ENCODE results near the gene RAB40B.
A peak's percentile ranks its signal among the peaks of the same experiment; 100 is the strongest.

RAB40B gene

DNA sequence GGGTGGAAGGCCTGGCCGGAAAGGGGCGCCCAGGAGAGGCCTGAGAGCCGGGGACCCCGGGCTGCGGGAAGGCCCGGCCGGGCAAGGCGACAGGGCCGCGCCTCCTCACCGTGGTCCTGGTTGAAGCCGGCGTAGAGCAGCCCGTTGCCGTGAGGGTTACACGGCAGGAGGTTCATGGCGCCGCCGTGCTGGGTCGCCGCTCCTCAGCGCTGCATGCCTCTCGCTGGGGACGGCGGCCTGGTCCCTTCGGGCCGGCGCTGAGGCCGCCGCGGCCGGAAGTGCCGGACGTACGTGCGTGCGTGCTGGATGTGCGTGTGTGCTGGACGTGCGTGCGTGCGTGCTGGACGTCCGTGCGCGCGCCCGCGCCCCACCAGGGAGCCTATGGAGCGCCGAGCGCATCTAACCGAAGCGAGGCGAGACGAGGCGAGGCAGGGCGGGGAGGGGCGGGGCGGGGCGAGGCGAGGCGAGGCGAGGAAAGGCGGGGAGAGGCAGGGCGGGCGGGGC lies 50.3 kb downstream of the RAB40B start, which contains the start of gene WDR45B:
Gene WDR45B (minus strand): TSS at position 280 of the 504 bp plus-strand sequence. CDS start 104 bp downstream, at position 176.
- peak; percentile 94 to 95 for DNase-seq

DNA sequence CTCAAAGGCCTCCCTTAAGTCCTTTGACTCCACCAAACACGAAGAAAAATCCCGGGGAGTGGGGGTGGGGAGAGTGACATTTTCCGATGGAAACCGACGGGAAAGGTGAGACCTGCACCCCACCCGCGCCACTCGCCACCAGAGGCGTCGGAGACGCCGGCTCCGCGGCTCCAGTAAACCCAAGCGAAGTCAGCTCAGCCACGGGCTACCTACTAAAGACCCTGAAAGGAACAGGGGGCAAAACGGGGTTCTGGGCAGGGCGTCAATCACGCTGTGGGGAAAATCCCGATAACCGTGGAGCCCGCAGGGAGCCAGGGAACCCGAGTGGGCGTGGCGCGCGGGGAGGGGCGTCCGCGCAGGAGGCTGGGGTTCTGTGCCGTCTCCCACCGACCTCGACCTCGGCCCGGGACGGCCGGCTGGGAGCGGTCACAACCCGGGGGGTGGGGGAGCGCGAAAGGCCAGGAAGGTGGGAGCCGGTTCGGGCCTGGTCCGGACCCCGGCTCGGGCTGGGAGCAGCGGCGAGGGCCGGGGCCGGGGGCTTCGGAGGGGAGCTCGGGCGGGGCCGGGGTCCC lies 50.8 kb downstream of the RAB40B start:
- DNase-seq, result peak; percentile 33 to 48

DNA sequence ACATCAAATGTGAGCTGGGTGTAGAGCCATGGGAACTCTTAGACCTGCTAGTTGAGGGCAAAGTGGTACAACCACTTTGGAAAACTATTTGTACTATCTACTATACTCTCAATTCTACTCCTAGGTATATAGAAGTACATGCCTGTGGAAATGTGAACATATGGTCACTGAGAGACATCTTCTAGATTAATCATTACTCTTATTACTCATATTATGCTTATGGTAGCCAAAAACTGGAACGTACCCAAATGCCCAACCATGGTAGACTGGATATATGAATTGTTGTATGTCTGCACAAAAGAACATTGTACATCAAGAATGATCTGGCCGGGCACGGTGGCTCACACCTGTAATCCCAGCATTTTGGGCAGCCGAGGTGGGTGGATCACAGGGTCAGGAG lies 53.0 kb downstream of the RAB40B start:
- DNase-seq, result no peak

DNA sequence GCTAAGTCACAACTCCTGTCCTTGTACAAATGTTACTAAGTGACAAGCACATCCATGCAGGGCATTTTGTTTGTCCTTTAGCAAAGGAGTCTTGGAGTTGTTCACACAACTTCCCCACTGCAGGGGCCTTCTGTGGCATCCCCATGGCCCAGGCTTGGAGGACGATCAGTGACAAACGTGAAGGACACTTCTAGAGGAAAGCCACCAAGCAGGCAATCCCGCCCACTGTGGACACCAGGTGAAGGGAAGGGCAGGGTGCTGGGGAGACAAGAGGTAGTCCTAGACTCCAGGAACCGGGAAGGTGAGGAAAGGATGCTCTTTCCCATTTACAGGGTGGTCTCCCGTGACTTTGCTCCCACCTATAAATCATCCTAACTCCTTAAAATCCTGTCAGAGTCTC lies 54.4 kb downstream of the RAB40B start:
- no peak for DNase-seq

DNA sequence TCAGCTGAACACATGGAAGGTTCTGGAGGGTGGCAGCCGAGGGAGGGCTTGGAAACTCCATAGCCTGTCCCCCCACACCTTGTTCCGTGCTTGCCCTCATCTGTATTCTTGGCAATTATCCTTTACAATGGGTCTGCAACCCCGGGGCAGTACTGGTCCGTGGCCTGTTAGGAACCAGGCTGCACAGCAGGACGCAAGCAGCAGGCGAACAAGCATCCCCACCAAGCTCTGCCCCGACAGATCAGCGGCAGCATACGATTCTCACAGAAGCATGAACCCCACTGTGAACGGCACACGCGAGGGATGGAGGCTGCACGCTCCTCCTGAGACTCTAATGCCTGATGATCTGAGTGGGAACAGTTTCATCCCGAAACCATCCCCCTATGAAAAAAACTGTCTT lies 56.5 kb downstream of the RAB40B start:
- no peak for DNase-seq

DNA sequence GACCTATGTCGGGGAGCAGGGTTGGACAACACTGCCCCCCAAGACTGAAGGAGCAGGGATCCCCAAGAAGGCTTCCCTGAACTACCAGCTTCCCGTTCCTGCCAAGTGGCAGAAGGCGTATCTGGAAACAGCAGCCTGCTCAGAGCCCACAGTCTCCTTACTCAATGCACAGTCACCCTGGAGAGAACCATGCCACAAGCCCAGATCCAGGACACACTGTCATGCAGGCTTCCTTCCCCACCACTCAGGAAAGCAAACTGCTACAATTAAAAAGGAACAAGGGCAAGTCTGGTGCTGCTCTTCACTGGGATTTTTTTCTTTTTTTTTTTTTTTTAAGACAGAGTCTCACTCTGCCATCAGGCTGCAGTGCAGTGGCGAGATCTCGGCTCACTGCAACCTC lies 58.5 kb downstream of the RAB40B start:
- peak; percentile 27 to 60 for DNase-seq

DNA sequence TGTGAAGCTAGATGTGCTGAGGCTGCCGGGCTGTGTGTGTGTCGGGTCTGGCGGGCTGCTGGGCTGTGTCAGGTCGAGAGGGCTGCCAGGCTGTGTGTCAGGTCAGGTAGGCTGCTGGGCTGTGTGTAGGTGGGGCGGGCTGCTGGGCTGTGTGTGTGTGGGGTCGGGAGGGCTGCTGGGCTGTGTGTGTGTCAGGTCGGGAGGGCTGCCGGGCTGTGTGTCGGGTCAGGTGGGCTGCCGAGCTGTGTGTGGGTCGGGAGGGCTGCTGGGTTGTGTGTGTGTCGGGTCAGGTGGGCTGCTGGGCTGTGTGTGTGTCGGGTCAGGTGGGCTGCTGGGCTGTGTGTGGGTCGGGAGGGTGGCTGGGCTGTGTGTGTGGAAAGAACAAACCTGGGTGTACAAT lies 58.9 kb downstream of the RAB40B start:
- DNase-seq, result no peak

DNA sequence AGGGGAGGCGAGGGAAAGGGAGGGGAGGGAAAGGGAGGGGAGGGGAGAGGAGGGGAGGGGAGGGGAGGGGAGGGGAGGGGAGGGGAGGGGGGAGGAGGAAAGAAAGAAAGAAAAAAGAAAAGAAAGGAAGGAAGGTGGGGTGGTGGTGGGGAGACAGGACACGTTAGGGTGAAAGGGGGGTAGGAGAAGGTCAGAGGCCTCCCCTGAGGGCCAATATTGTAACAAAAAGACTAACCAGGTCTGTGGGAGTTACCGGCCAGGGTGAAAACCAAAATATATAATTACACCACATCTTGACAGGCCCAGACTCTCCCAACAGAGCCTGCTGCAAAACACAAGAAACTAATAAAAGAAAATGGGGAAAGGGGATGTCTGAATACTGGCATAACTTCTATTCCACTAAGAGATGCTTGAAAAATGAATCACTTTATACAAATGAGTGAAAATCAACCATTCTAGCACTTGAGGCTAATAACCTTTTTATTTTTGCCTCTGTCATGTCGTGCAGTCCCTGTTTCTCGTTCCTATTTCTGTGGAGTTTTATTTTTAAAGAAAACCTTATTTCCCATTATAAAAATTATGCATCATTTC lies 60.2 kb downstream of the RAB40B start:
- no peak for DNase-seq

DNA sequence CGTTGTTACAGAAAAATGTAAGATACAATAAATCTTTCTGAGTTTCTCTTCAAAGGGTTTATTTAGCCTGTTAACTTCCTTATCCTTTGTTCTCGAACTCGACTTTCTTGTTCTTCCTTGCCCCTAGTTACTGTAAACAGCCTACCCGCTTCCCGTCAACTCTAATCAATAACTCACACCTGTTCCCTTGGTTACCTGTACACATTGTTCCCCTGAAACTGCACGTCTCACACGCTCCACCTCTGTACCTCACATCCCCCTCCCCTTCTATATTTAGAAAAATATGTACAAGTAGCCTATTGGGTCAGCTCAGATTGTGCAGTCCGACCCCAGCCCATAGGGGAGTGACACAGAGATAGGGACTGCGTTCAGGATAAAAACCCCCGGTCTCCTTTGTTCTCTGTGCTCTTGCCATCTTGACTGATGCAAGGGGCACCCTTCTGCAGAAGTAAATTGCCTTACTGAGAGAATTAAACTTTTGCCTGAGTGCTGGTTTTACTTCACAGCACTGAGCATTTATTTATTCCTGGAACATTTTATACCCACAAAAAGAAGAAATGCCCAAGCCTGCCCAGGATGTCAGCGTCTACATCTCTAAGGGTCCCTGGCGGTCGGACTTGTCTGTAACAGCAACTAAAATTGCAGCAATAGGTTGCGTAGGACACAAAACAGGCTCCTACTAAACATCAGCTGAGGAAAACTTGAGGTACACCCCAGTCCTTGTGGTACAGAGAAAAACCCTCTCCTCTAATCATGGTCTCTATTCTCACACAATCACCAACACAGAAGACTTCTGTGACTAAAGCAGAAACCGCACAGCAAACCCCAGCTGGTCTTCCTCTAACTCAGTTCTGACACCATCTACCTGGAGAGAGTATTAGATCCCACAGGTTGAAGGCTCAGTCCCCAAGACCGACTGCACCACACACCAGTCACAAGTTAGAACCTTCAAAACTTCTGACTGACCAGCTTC lies 61.6 kb downstream of the RAB40B start:
- DNase-seq, result no peak

DNA sequence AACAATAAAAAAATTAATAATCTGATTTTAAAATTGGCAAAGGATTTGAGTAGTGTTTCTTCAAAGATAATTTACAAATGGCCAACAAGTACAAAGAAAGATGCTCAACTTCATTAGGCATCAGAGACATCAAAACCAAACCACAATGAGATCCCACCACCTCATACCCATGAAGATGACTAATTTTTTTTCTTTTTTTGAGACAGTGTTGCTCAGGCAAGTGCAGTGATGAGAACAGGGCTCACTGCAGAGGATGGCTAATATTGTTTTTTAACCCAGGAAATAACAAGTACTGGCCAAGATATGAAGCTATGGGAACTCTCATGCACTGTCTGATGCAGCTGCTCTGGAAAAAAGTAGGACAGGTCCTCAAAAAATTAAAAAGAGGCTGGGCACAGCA lies 65.2 kb downstream of the RAB40B start:
- no peak for DNase-seq

DNA sequence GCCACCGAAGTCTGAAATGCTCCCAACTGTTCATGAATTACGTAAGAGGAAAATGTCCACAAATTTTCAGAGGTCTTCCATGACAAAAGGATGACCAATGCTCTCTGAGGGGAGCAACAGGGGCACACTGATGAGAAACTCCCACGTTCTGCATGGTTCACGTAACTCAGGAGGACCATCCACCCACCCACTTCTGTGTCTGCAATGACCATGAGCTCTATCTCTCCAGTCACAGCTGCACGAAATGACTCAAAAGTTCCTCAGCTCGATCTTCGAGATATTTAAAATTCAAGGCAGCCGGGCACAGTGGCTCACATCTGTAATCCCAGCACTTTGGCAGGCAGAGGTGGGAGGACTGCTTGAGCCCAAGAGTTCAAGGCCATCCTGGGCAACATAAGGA lies 66.0 kb downstream of the RAB40B start:
- no peak for DNase-seq

DNA sequence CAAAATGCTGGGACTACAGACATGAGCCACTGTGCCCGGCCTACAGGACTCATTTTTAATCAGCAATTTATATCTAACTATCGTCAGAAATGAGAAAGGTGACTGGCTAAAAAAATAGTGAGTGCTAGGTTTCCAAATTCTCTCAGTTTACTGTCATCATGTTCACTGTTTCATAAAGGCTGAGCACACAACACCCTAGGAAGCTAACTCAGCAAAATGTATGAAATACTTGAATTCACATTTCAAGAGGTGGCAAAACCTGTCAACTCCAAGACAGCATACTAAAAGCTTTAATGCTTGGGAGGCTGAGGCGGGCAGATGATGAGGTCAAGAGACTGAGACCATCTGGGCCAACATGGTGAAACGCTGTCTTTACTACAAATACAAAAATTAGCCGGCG lies 67.0 kb downstream of the RAB40B start:
- DNase-seq, result no peak

DNA sequence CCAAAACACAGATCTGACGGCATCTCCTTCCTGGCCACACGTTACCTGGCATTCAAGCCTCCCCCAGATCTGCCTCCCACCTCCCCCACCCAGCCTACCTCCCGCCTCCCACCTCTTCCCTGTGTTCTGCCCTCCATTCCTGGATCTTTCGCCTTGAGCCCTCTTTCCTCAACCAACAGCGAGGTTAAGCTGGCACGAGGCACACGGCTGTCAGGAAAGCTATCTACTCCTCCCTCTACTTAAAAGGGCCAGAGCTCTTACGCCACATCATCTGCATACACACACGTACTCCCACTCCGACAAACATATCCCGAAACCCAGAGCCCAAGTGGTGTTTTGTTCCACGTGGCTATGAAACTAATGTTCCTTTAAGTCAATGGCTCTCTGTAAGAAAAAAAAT lies 68.3 kb downstream of the RAB40B start:
- DNase-seq, result no peak

DNA sequence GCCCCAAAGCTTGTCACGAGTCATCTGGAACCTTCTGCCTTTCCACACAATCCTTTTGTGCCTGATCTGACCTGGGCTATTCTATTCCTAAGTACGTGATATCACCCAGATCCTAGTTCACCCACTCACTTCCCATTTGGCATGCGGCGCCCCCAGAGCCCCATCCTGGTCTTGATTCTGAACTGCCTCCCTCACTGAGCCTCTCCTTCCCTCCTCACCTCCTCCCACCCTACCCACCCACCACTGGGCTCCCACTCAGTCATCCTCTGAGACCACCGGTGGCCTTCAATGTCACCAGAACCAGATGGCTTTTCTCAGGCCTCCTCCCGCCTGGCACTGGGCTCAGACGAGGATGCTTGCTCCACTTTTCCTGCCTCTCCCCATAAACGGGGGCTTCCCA lies 68.8 kb downstream of the RAB40B start:
- DNase-seq, result no peak

DNA sequence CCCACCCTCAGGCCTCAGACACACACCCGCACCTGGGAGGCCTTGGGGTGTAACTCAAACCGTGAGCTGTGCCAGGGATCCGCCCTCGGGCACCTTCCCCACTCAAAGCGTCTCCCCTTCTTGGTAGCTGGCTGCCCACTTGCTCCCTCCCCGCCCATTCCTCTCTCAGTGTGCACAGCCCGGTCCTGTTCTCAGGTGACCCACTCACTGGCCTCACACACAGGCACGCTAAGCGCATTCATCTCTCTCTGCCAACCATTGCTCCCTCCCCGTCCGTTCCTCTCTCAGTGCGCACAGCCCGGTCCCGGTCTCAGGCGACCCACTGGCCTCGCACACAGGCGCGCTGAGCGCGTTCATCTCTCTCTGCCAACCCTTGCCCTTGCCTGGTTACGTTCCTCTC lies 71.1 kb downstream of the RAB40B start:
- no peak for DNase-seq

DNA sequence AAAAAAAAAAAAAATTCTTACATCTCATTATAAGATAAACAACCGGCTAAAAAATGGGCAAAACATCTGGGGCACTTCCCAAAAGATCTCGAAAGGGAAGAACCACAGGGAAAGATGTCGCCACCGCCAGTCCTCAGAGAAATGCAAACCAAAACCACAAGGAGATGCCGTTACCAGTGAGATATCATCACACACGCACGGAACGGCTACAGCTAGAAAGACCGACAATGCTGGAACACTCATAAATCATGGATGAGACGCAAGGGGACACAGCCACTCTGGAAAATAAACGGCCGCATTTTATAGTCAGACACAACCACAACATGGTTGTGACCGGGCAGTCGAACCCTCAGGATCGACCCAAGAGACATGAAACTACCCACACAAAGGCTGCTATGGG lies 74.8 kb downstream of the RAB40B start:
- DNase-seq, result peak; percentile 42 to 45

DNA sequence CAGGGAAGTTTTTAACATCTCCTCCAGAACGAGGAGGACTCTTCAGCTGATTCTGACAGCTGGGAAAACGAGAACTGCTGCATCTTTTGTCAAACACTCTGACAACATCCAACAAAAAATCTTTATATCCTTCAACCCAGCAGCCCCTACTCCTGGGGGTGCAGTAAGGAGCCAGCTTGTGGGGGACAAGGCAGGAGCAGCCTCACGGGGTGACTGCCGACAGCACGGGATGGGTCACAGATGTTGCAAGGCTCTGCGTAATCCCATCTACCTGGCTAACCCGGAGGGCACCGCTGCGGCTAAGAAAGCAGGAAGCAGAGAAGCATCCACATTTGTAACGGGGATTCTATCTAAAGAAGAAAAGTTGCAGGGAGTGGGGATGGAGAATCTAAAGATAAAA lies 78.9 kb downstream of the RAB40B start:
- DNase-seq, result no peak

DNA sequence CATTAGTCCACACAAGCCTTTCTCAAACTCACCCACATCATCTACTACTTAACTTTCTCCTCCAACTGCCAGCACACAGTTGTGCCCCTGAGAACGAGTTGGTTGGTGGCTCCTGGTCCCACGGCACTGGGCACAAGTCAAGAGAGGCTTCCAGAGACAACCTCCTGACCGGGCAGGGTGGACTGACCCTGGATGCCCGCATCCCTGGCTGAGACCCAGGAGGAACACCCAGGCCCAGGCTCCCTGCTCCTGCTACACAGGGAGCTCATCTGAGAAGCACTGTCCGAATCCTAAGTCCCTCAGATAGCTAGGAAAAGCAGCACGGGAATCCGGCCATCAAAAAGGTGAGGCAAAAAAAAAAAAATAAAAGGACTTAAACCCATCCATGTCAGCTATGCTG lies 79.3 kb downstream of the RAB40B start:
- no peak for DNase-seq

DNA sequence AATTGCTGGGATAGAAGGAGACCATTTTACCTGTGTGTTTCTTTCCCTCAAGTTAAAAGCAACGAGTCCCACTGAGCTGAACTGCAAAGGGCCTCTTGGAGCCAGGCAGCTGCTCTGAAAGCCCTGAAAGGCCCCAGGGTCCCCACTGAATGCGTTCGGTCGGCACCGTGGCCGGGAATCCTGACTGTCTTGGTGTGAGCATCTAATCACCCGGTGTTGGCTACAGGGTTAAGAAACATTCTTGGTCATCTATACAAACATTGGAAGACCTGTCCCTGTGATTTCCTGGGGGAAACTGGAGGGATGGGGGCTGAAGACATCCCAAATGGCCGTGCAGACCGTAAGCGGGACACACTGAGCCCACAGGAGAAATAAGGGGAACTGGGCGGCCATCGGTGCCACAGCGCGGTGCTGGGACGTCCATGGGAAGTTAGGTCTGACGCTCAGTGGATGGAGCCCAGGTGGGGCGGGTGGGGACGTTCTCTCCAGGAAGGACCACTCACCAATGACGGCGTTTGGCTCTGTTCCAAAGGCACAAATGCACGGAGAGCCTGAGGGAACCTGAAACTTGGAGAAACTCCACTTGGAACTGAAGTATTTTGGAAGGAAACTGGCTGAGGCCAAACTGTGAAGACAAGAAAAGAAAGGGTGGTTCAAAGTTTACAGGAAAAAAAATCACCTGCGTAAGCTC lies 82.3 kb downstream of the RAB40B start:
- DNase-seq, result no peak

DNA sequence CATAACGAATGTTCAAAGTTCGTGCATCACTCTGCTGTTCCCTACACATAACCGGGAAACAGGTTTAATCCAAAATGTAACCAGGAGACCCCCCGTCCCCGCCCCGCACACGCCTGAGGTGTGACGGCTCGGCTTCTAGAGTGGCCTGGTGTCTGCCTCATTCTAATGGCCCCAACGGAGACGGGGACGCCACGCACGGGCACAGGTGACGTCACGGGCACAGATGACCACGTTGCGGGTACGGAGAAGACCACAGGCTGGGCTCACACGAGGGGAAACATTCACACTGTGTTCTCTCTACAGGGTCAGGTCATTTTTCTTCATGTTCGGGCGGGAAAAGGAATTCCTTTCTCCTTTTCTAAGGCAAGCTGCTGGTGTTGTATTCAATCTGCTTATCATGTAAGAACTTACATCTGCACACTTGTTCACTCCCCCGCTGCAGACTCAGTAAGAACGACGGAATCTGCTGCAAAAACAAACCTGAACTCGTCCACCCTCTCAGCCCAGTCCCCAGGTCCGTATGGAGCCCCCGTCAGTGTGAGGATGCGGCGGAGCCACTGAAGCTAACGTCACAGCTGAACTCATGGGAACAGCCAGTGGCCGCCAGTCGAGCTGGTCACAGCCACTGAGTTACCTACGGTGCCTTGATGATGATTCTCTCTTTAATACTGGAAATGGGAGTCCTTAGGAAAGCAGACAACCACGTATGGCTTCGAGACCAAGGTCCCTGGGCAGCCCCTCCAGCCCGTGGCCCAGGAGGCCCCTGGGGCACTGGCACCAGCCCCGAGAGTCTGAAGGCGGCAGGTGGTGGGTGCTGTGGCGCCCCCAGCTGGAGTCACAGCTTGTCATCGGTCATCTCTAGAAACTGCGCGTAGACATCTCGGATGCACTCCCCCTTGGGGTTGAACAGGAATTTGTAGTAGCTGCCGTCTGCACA lies 83.1 kb downstream of the RAB40B start:
- no peak for DNase-seq

DNA sequence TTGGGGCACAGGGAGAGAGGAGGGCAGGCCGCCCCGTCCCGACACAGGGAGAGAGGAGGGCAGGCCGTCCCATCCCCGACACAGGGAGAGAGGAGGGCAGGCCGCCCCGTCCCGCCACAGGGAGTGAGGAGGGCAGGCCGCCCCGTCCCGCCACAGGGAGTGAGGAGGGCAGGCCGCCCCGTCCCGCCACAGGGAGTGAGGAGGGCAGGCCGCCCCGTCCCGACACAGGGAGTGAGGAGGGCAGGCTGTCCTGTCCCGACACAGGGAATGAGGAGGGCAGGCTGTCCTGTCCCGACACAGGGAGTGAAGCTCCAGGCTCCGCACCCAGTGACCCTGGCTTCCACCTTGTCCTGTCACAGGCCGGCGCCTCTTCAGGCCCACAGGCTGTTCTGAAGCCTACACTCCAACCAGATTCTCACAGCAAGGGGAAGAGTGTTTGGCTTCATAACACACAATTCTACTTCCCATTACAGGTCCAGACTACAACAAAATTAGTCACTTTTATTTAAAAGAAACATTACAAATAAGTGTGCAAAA lies 84.3 kb downstream of the RAB40B start:
- DNase-seq, result no peak
